SK-N-SH (cell line): ENCODE data around the gene WDR48. TPM values are rescaled to one million over a fixed set of nuclear protein-coding genes. Genes with fewer than 3 reads are reported as not detected.

Experiments
- CTCF ChIA-PET: fragments of 300-600, 350-600 bp; formaldehyde crosslinking; extraction: SDS; loops from one replicate; lab custom pipeline; 2021; lab: Yijun Ruan, JAX
- POLR2A ChIA-PET: fragments of 350-600 bp; sonication (Branson Sonifier 250); formaldehyde crosslinking; extraction: SDS; loops from one replicate; lab custom pipeline; 2020; ENCODE audit warnings: antibody characterized with exemption, inconsistent platforms; lab: Yijun Ruan, JAX
- DNase-seq: peaks from one replicate; pipeline ENCODE4 v3.0.0; 2012
- H2AFZ ChIP-seq: fragments of 200-600 bp; sonication (generic); 2 replicates; pipeline ENCODE4 v1.8.1; 2016; ENCODE audit warnings: antibody characterized with exemption, mild to moderate bottlenecking, low read depth
- H3F3A ChIP-seq: fragments of 200-600 bp; sonication (generic); replicated peaks from 2 replicates; pipeline ENCODE3; 2016; ENCODE audit warnings: antibody characterized with exemption, mild to moderate bottlenecking; ENCODE audit not compliant: insufficient read depth
- H3K27ac ChIP-seq, 2 experiments: fragments of 200-500 bp in 1 of 2; fragments of 200-600 bp in 1 of 2; sonication (Bioruptor generic) in 1 of 2; sonication (generic), shearing (Covaris generic) in 1 of 2; 2 replicates each; pipeline versions ENCODE4 v1.5.1 to v1.6.1; 2014 to 2016; ENCODE audit warnings: low read depth in 2 of 2, inconsistent platforms in 1 of 2, low read length in 1 of 2, mild to moderate bottlenecking in 1 of 2, mixed read lengths in 1 of 2
- H3K27me3 ChIP-seq: fragments of 200-600 bp; sonication (generic), shearing (Covaris generic); 2 replicates; pipeline ENCODE4 v1.6.1; 2016; ENCODE audit warnings: mixed run types; ENCODE audit not compliant: insufficient read depth
- H3K36me3 ChIP-seq, 2 experiments: fragments of 200-500 bp in 1 of 2; fragments of 200-600 bp in 1 of 2; sonication (Bioruptor generic) in 1 of 2; sonication (generic) in 1 of 2; replicated peaks in 1 of 2; 2 replicates each; pipeline versions ENCODE3 to v1.5.1; 2014 to 2016; ENCODE audit warnings: low read length in 1 of 2, mild to moderate bottlenecking in 1 of 2; ENCODE audit not compliant: insufficient read depth in 2 of 2, control insufficient read depth in 1 of 2
- H3K4me1 ChIP-seq, 2 experiments: fragments of 200-500 bp in 1 of 2; fragments of 200-600 bp in 1 of 2; sonication (Bioruptor generic) in 1 of 2; sonication (generic), shearing (Covaris generic) in 1 of 2; 2 replicates each; pipeline versions ENCODE4 v1.5.1 to v1.6.1; 2014 to 2016; ENCODE audit warnings: low read depth in 1 of 2, low read length in 1 of 2, mixed run types in 1 of 2; ENCODE audit not compliant: insufficient read depth in 2 of 2, control insufficient read depth in 1 of 2
- H3K4me2 ChIP-seq: fragments of 200-600 bp; sonication (generic), shearing (Covaris generic); 2 replicates; pipeline ENCODE4 v1.6.1; 2017; ENCODE audit warnings: mixed run types
- H3K4me3 ChIP-seq, 2 experiments: fragments of 200-500 bp in 1 of 2; fragments of 200-600 bp in 1 of 2; sonication (Bioruptor generic) in 1 of 2; sonication (generic), shearing (Covaris generic) in 1 of 2; 2 replicates each; pipeline versions ENCODE4 v1.5.1 to v1.8.1; 2014 to 2016; ENCODE audit warnings: low read depth in 2 of 2, inconsistent platforms in 1 of 2, low read length in 1 of 2, mild to moderate bottlenecking in 1 of 2, mixed read lengths in 1 of 2, moderate library complexity in 1 of 2
- H3K79me2 ChIP-seq: fragments of 200-600 bp; sonication (generic); 2 replicates; pipeline ENCODE4 v1.8.1; 2017; ENCODE audit warnings: mild to moderate bottlenecking; ENCODE audit not compliant: insufficient read depth
- H3K9ac ChIP-seq: fragments of 200-600 bp; sonication (generic); 2 replicates; pipeline ENCODE4 v1.6.1; 2017; ENCODE audit warnings: mixed run types
- H3K9me2 ChIP-seq: fragments of 200-600 bp; sonication (generic); 2 replicates; pipeline ENCODE4 v1.6.1; 2017; ENCODE audit warnings: mixed run types
- H3K9me3 ChIP-seq: fragments of 200-600 bp; sonication (generic); 2 replicates; pipeline ENCODE4 v1.6.1; 2017; ENCODE audit warnings: mixed run types, mild to moderate bottlenecking, moderate library complexity
- H4K20me1 ChIP-seq: fragments of 200-600 bp; sonication (generic); 2 replicates; pipeline ENCODE4 v1.6.1; 2017; ENCODE audit warnings: mild to moderate bottlenecking, mixed run types; ENCODE audit not compliant: insufficient read depth
- CHD2 ChIP-seq: fragments of 150-350 bp; IDR thresholded peaks from 2 replicates; pipeline ENCODE4 v1.6.1; 2018; ENCODE audit warnings: low read length; ENCODE audit not compliant: partially characterized antibody
- ELF1 ChIP-seq: IDR thresholded peaks from 2 replicates; pipeline ENCODE4 v1.4.0; 2012
- EZH2phosphoT487 ChIP-seq: fragments of 200-600 bp; sonication (generic); IDR thresholded peaks from 2 replicates; pipeline ENCODE4 v1.6.1; 2017; ENCODE audit warnings: low read depth, mixed run types, mild to moderate bottlenecking, antibody characterized with exemption, moderate library complexity, borderline replicate concordance
- FOSL2 ChIP-seq: IDR thresholded peaks from 2 replicates; pipeline ENCODE4 v1.4.0; 2012; ENCODE audit warnings: low read depth, mild to moderate bottlenecking, moderate library complexity, borderline replicate concordance
- FOXJ3 ChIP-seq: sonication (generic); formaldehyde crosslinking; IDR thresholded peaks from 2 replicates; pipeline ENCODE4 v1.5.1; 2020; ENCODE audit warnings: mild to moderate bottlenecking, missing genetic modification reagents
- FOXM1 ChIP-seq: IDR thresholded peaks from 2 replicates; pipeline ENCODE4 v1.4.0; 2012; ENCODE audit warnings: low read depth, mild to moderate bottlenecking
- MEF2A ChIP-seq: IDR thresholded peaks from 2 replicates; pipeline ENCODE4 v1.4.0; 2012; ENCODE audit warnings: low read depth, borderline replicate concordance
- MXI1 ChIP-seq: IDR thresholded peaks from 2 replicates; pipeline ENCODE4 v1.6.1; 2012; ENCODE audit warnings: mild to moderate bottlenecking, low read depth, low read length, improper control_type of control experiment
- RAD21 ChIP-seq: IDR thresholded peaks from 2 replicates; pipeline ENCODE4 v1.6.1; 2012; ENCODE audit warnings: mild to moderate bottlenecking, low read length
- RXRA ChIP-seq: IDR thresholded peaks from 2 replicates; pipeline ENCODE4 v1.4.0; 2012; ENCODE audit warnings: low read depth, mild to moderate bottlenecking, borderline replicate concordance
- YY1 ChIP-seq: IDR thresholded peaks from 2 replicates; pipeline ENCODE4 v1.4.0; 2012; ENCODE audit warnings: low read depth, mild to moderate bottlenecking
- WGBS: methylation state at CpG from one replicate; pipeline ENCODE4 v1.1.6; 2017; ENCODE audit warnings: low lambda C conversion rate; 5-methylcytosine and 5-hydroxymethylcytosine counted together
- polyA plus RNA-seq, 3 experiments: library from polyadenylated mRNA; depleted of rRNA; stranded (reverse); fragments of >200 nt; gene quantifications; 2 replicates each; pipeline ENCODE4 v1.2.3, GENCODE V29; 2012
- TF ChIP-seq, protein P1 (sequence below): IDR thresholded peaks from 2 replicates; pipeline ENCODE4; 2012
- TF ChIP-seq, protein P2 (sequence below): IDR thresholded peaks from 2 replicates; pipeline ENCODE4 v1.6.1; 2012; ENCODE audit warnings: mild to moderate bottlenecking, low read depth, low read length, moderate library complexity
- TF ChIP-seq, protein P3 (sequence below): IDR thresholded peaks from 2 replicates; pipeline ENCODE4 v1.4.0; 2012; ENCODE audit warnings: low read depth
- TF ChIP-seq, protein P4 (sequence below): fragments of 200-600 bp; sonication (generic); IDR thresholded peaks from 2 replicates; pipeline ENCODE4 v1.6.1; 2017; ENCODE audit warnings: antibody characterized with exemption, mild to moderate bottlenecking, moderate library complexity

The WDR48 gene
- polyA plus RNA-seq, 1 of the 3 experiments (the other 2 are of a cell fraction) = 12.1 TPM

DNA sequence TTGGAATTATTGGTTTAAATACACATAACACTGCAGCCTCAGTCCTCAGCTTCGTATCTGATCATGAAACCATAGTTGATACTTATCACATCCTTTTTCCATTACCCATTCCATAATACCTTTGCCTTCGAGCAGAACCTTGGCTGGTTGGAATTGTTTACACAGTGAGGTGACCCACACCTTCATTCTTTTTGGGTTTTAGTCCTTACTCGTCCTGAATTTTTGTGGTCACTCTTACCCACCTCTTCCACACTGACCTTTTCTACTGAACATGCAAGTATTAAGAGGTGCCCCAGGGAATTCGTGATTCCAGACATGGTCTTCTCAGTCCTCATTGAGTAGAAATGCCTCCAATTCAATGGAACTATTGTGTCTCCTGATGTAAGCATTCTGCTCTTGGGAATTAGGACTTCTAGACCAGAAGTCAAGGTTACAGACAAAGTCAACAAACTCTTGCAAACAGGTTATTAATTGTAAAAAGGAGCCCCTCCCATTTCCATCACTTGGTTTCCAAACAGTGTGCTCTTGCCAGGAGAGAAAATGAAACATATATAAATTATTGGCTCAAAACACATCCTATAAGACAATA is 37.8 kb upstream of the WDR48 start:
- H2AFZ ChIP-seq = no peak overlapping the region
- H3K79me2 ChIP-seq = no peaks in the 10 kb centered on the region
- TF ChIP-seq, protein P1, sequence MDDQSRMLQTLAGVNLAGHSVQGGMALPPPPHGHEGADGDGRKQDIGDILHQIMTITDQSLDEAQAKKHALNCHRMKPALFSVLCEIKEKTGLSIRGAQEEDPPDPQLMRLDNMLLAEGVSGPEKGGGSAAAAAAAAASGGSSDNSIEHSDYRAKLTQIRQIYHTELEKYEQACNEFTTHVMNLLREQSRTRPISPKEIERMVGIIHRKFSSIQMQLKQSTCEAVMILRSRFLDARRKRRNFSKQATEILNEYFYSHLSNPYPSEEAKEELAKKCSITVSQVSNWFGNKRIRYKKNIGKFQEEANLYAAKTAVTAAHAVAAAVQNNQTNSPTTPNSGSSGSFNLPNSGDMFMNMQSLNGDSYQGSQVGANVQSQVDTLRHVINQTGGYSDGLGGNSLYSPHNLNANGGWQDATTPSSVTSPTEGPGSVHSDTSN = no peak
- TF ChIP-seq, protein P2, sequence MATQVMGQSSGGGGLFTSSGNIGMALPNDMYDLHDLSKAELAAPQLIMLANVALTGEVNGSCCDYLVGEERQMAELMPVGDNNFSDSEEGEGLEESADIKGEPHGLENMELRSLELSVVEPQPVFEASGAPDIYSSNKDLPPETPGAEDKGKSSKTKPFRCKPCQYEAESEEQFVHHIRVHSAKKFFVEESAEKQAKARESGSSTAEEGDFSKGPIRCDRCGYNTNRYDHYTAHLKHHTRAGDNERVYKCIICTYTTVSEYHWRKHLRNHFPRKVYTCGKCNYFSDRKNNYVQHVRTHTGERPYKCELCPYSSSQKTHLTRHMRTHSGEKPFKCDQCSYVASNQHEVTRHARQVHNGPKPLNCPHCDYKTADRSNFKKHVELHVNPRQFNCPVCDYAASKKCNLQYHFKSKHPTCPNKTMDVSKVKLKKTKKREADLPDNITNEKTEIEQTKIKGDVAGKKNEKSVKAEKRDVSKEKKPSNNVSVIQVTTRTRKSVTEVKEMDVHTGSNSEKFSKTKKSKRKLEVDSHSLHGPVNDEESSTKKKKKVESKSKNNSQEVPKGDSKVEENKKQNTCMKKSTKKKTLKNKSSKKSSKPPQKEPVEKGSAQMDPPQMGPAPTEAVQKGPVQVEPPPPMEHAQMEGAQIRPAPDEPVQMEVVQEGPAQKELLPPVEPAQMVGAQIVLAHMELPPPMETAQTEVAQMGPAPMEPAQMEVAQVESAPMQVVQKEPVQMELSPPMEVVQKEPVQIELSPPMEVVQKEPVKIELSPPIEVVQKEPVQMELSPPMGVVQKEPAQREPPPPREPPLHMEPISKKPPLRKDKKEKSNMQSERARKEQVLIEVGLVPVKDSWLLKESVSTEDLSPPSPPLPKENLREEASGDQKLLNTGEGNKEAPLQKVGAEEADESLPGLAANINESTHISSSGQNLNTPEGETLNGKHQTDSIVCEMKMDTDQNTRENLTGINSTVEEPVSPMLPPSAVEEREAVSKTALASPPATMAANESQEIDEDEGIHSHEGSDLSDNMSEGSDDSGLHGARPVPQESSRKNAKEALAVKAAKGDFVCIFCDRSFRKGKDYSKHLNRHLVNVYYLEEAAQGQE = no peak
- TF ChIP-seq FOXM1 (no peak), YY1 (no peak), RXRA (no peak), MXI1 (no peak), RAD21 (no peak), FOSL2 (no peak), EZH2phosphoT487 (no peak), FOXJ3 (CRISPR knock-in tag) (no peak), ELF1 (no peak), MEF2A (no peak), CHD2 (no peak)
- TF ChIP-seq, protein P3, sequence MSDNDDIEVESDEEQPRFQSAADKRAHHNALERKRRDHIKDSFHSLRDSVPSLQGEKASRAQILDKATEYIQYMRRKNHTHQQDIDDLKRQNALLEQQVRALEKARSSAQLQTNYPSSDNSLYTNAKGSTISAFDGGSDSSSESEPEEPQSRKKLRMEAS = no peak
- TF ChIP-seq, protein P4, sequence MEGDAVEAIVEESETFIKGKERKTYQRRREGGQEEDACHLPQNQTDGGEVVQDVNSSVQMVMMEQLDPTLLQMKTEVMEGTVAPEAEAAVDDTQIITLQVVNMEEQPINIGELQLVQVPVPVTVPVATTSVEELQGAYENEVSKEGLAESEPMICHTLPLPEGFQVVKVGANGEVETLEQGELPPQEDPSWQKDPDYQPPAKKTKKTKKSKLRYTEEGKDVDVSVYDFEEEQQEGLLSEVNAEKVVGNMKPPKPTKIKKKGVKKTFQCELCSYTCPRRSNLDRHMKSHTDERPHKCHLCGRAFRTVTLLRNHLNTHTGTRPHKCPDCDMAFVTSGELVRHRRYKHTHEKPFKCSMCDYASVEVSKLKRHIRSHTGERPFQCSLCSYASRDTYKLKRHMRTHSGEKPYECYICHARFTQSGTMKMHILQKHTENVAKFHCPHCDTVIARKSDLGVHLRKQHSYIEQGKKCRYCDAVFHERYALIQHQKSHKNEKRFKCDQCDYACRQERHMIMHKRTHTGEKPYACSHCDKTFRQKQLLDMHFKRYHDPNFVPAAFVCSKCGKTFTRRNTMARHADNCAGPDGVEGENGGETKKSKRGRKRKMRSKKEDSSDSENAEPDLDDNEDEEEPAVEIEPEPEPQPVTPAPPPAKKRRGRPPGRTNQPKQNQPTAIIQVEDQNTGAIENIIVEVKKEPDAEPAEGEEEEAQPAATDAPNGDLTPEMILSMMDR = no peak
- DNase-seq = no peak
- CTCF ChIA-PET = interaction anchor here (0.8 kb wide), 1 partner anchor 14 kb away, joined by 3 read pairs; no protein-coding TSS in a partner anchor
- H3K4me3 ChIP-seq = no peak overlapping the region
- no peaks in the 10 kb centered on the region for H3K27me3 ChIP-seq
- POLR2A ChIA-PET = no interaction called here
- H3K9me2 ChIP-seq = no peaks in the 10 kb centered on the region
- no peaks in the 10 kb centered on the region for H3K36me3 ChIP-seq
- H4K20me1 ChIP-seq = no peaks in the 10 kb centered on the region
- no peaks in the 10 kb centered on the region for H3K4me1 ChIP-seq
- no peaks in the 10 kb centered on the region for H3K9me3 ChIP-seq
- no peak overlapping the region for H3K9ac ChIP-seq
- H3K27ac ChIP-seq = no peak overlapping the region
- H3F3A ChIP-seq = no peaks in the 10 kb centered on the region
- 7% methylated on average over 4 of the region's 4 CpGs for WGBS
- H3K4me2 ChIP-seq = no peak overlapping the region
